WTC11 (cell line): ENCODE measurements around the gene SLC25A10.

ENCODE experiments used
- ATF6 ChIP-seq: sonication (generic); formaldehyde crosslinking; IDR thresholded peaks from 2 replicates; pipeline ENCODE4 v1.8.1; 2023; ENCODE audit warnings: mild to moderate bottlenecking, missing genetic modification reagents
- CBFB ChIP-seq: sonication (generic); formaldehyde crosslinking; IDR thresholded peaks from 2 replicates; pipeline ENCODE4 v1.8.1; 2022; ENCODE audit warnings: mild to moderate bottlenecking, low read depth, missing genetic modification reagents
- CTCF ChIP-seq: fragments of 200-600 bp; IDR thresholded peaks from 2 replicates; pipeline ENCODE4 v1.8.0; 2022; ENCODE audit warnings: antibody characterized with exemption
- FOXP1 ChIP-seq: sonication (generic); formaldehyde crosslinking; IDR thresholded peaks from 2 replicates; pipeline ENCODE4 v1.8.0; 2022; ENCODE audit warnings: missing genetic modification reagents, mild to moderate bottlenecking, moderate library complexity, borderline replicate concordance
- SMAD3 ChIP-seq: sonication (generic); formaldehyde crosslinking; IDR thresholded peaks from 2 replicates; pipeline ENCODE4 v1.8.0; 2022; ENCODE audit warnings: missing genetic modification reagents, mild to moderate bottlenecking, borderline replicate concordance
- ZNF512 ChIP-seq: sonication (generic); formaldehyde crosslinking; IDR thresholded peaks from 2 replicates; pipeline ENCODE4 v1.8.1; 2022; ENCODE audit warnings: missing genetic modification reagents, borderline replicate concordance
- TF ChIP-seq, protein P1 (sequence below): sonication (generic); formaldehyde crosslinking; IDR thresholded peaks from 2 replicates; pipeline ENCODE4 v1.8.1; 2023; ENCODE audit warnings: mild to moderate bottlenecking, moderate library complexity, missing genetic modification reagents
- TF ChIP-seq, protein P2 (sequence below): sonication (generic); formaldehyde crosslinking; IDR thresholded peaks from 2 replicates; pipeline ENCODE4 v1.8.0; 2022; ENCODE audit warnings: mild to moderate bottlenecking, missing genetic modification reagents

- TF ChIP-seq CTCF (no peak), ZNF512 (no peak), CBFB (no peak), FOXP1 (CRISPR knock-in tag) (no peak), SMAD3 (no peak), ATF6 (CRISPR knock-in tag) (no peak)
- TF ChIP-seq, protein P1, sequence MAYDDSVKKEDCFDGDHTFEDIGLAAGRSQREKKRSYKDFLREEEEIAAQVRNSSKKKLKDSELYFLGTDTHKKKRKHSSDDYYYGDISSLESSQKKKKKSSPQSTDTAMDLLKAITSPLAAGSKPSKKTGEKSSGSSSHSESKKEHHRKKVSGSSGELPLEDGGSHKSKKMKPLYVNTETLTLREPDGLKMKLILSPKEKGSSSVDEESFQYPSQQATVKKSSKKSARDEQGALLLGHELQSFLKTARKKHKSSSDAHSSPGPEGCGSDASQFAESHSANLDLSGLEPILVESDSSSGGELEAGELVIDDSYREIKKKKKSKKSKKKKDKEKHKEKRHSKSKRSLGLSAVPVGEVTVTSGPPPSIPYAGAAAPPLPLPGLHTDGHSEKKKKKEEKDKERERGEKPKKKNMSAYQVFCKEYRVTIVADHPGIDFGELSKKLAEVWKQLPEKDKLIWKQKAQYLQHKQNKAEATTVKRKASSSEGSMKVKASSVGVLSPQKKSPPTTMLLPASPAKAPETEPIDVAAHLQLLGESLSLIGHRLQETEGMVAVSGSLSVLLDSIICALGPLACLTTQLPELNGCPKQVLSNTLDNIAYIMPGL: no peak
- TF ChIP-seq, protein P2, sequence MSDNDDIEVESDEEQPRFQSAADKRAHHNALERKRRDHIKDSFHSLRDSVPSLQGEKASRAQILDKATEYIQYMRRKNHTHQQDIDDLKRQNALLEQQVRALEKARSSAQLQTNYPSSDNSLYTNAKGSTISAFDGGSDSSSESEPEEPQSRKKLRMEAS (CRISPR knock-in tag): no peak
These were observed 11.6 kb downstream of the SLC25A10 start for GRCh38 chr17:81723651-81724209.
